Right lobe of liver (tissue), 4 donors: ENCODE results near the gene RPL35A.

Source experiments
- CTCF ChIP-seq, 4 donors: fragments of 200-600 bp in 3 of 4; fragments of 450-650 bp in 1 of 4; IDR thresholded peaks; one replicate each; pipeline versions ENCODE4 v1.5.1 to v1.8.0; 2016 to 2022; ENCODE audit warnings: antibody characterized with exemption in 4 of 4, mild to moderate bottlenecking in 2 of 4
- POLR2A ChIP-seq: fragments of 450-650 bp; IDR thresholded peaks from one replicate; pipeline ENCODE4 v1.6.1; 2017; ENCODE audit warnings: antibody characterized with exemption, mild to moderate bottlenecking
- donor health status: DM: no; HTN: no; CAD: no.
- donor health status: DM: no; HTN: no; CAD: no.
- donor health status: DM: no; HTN: yes; CAD: no.

- TF ChIP-seq CTCF (IDR thresholded peaks at IDR 0.05), result no peak
- no peak for TF ChIP-seq POLR2A
Measured at GRCh38 chr3:197901626-197902025, 48.4 kb upstream of the RPL35A start.
